ENCODE results near the gene PAMR1. TPM values are rescaled to one million over a fixed set of nuclear protein-coding genes. Genes with fewer than 3 reads are reported as not detected.

Gene PAMR1
- total and polyA plus RNA-seq, 2 of the 8 experiments (the other 6 are each of a cell fraction or from before 2014, with no cell fraction given) = 3.0 to 6.9 TPM

- Histone ChIP-seq H3K23me2 (ENCODE audit: low read depth, low read length) (no peaks in the 10 kb centered on the region), H3K79me2 (ENCODE audit: control insufficient read depth in 1 of 2, insufficient read depth in 2 of 2, low read length in 2 of 2) (no peaks in the 10 kb centered on the region), H3K9me3 (ENCODE audit: insufficient read depth in 2 of 2, low read depth in 1 of 2, low read length in 1 of 2) (0 out of 4 replicates have a peak, but pooled peaks cover 6 to 8% of the 10 kb centered on the region in 2 experiments), H3K56ac (replicated peaks; ENCODE audit: insufficient read length, low read depth, low read length) (no peak overlapping the region), H2BK120ac (replicated peaks; ENCODE audit: low read depth, low read length) (no peak overlapping the region), H4K20me1 (replicated peaks in 1 of 2; ENCODE audit: control insufficient read depth in 1 of 2, insufficient read depth in 2 of 2, low read length in 2 of 2) (no peaks in the 10 kb centered on the region), H3K23ac (ENCODE audit: insufficient read length) (no peak overlapping the region), H3K4me3 (ENCODE audit: extremely low read depth in 1 of 4, insufficient read depth in 2 of 4, low read depth in 3 of 4, low read length in 4 of 4) (no peak overlapping the region), H2AK5ac (ENCODE audit: low read depth, low read length) (no peak overlapping the region), H4K5ac (ENCODE audit: insufficient read length, low read depth, low read length) (no peak overlapping the region), H4K91ac (replicated peaks; ENCODE audit: insufficient read length, low read length) (no peak overlapping the region), H3K27ac (ENCODE audit: low read depth, low read length) (no peak overlapping the region), H3K36me3 (ENCODE audit: control insufficient read depth in 2 of 4, insufficient read depth in 4 of 4, low read length in 3 of 4) (peaks cover 0 to 4% (median 0%) of the 10 kb centered on the region in 4 experiments; a peak in 2 of 8 replicates), H3K4me1 (replicated peaks in 1 of 4; ENCODE audit: control insufficient read depth in 3 of 4, insufficient read depth in 4 of 4, low read length in 3 of 4) (no peaks in the 10 kb centered on the region), H3K4ac (replicated peaks; ENCODE audit: insufficient read length, low read depth, low read length) (no peak overlapping the region), H2BK15ac (ENCODE audit: low read length) (no peak overlapping the region), H2BK5ac (ENCODE audit: low read depth, low read length) (no peak overlapping the region), H3K4me2 (ENCODE audit: insufficient read depth in 1 of 2, low read depth in 2 of 2, low read length in 2 of 2) (no peak overlapping the region), H4K8ac (ENCODE audit: extremely low read depth, insufficient read depth, low read length) (no peak overlapping the region; the same call in 1 of the 2 replicates), H3K27me3 (replicated peaks in 1 of 4; ENCODE audit: control insufficient read depth in 3 of 4, extremely low read depth in 1 of 4, insufficient read depth in 3 of 4, low read length in 3 of 4) (no peaks in the 10 kb centered on the region; a peak in 1 of 7 replicates), H2AFZ (ENCODE audit: low read length) (no peak overlapping the region), H3K9ac (replicated peaks in 1 of 4; ENCODE audit: extremely low read depth in 1 of 4, low read depth in 3 of 4, low read length in 3 of 4) (no peak overlapping the region), H3K79me1 (ENCODE audit: low read depth, low read length) (no peaks in the 10 kb centered on the region), H2BK12ac (ENCODE audit: low read depth, low read length) (no peak overlapping the region), H3K18ac (ENCODE audit: extremely low read depth, low read length) (no peak overlapping the region), H2BK20ac (ENCODE audit: low read length) (no peak overlapping the region), H3K14ac (ENCODE audit: insufficient read length) (no peak overlapping the region)
- WGBS, 2 experiments (ENCODE audit: extremely low coverage in 1 of 2, insufficient coverage in 1 of 2, insufficient read length in 1 of 2, insufficient replicate concordance in 2 of 2, low coverage in 1 of 2, low lambda C conversion rate in 2 of 2, missing lambda C conversion rate in 1 of 2) = 95% methylated on average over 6 of the region's 6 CpGs; no CpG with 5 or more reads in 1 of the 2 experiments
- POLR2A ChIA-PET (ENCODE audit: partially characterized antibody) = no interaction called here
- DNase-seq (ENCODE audit: low read depth in 1 of 2, low spot score in 2 of 2) = no peak
- CTCF ChIA-PET (ENCODE audit: partially characterized antibody) = interaction anchor here (0.9 to 3.8 kb wide), 15 partner anchors 11 to 512 kb away, joined by 3 to 18 read pairs (median 4); partner anchors contain the start of genes PAMR1 and SLC1A2
- no peak for FAIRE-seq
- no peak for TF ChIP-seq EGR1 (IDR thresholded peaks at IDR 0.05; ENCODE audit: borderline replicate concordance, low read depth, low read length)
- TF ChIP-seq TAF7 (optimal IDR thresholded peaks at IDR 0.05; ENCODE audit: borderline replicate concordance, low read depth, low read length) = no peak
- TF ChIP-seq TCF12 (IDR thresholded peaks at IDR 0.05; ENCODE audit: low read depth, low read length) = no peak
- no peak for TF ChIP-seq POLR2A (IDR thresholded peaks at IDR 0.05; ENCODE audit: control extremely low read depth in 1 of 2, low read depth in 2 of 2, low read length in 2 of 2)
- no peak for TF ChIP-seq SIN3A (conservative IDR thresholded peaks at IDR 0.05 in 1 of 2, IDR thresholded peaks at IDR 0.05 in 1 of 2; ENCODE audit: low read depth in 1 of 2, low read length in 2 of 2)
- TF ChIP-seq ATF3 (IDR thresholded peaks at IDR 0.05; ENCODE audit: insufficient read depth, low read depth, low read length) = no peak
- TF ChIP-seq TAF1 (IDR thresholded peaks at IDR 0.05; ENCODE audit: low read depth, low read length) = no peak
- TF ChIP-seq JUN (IDR thresholded peaks at IDR 0.05; ENCODE audit: low read depth, low read length) = no peak
- no peak for TF ChIP-seq USF2 (IDR thresholded peaks at IDR 0.05; ENCODE audit: low read length)
- no peak for TF ChIP-seq BRCA1 (IDR thresholded peaks at IDR 0.05; ENCODE audit: low read depth, low read length)
- TF ChIP-seq SAP30 (IDR thresholded peaks at IDR 0.05; ENCODE audit: insufficient read depth, insufficient replicate concordance, low read length) = no peak
- no peak for TF ChIP-seq SIX5 (IDR thresholded peaks at IDR 0.05; ENCODE audit: low read depth, low read length)
- no peak for TF ChIP-seq CEBPB (IDR thresholded peaks at IDR 0.05; ENCODE audit: low read depth, low read length)
These were observed 41.0 kb downstream of the PAMR1 start for GRCh38 chr11:35484435-35484834.

Measured in H1 (cell line).